Left lung (tissue), 10 donors: ENCODE results near the gene ROBO1. TPM values are rescaled to one million over a fixed set of nuclear protein-coding genes. Genes with fewer than 3 reads are reported as not detected.

Source experiments
- ATAC-seq: fragments of 200-7000 bp; cut with Tn5 transposase; one replicate; pipeline ENCODE4 v1.9.1; 2020; ENCODE audit warnings: moderate library complexity
- DNase-seq, 4 donors: peaks; one replicate each; pipeline ENCODE4 v3.0.0-alpha.2; 2013 to 2020
- H3K27ac ChIP-seq, 2 donors: fragments of 200-600 bp; sonication (generic) in 1 of 2; one replicate each; pipeline versions ENCODE4 v1.5.0 to v1.8.0; 2020 to 2021
- H3K27me3 ChIP-seq, 2 donors: fragments of 200-600 bp; sonication (generic) in 1 of 2; one replicate each; pipeline versions ENCODE4 v1.5.0 to v1.8.0; 2020 to 2021
- H3K36me3 ChIP-seq, 2 donors: fragments of 200-600 bp; sonication (generic) in 1 of 2; one replicate each; pipeline versions ENCODE4 v1.5.0 to v1.8.0; 2020 to 2021
- H3K4me1 ChIP-seq, 2 donors: fragments of 200-600 bp; one replicate each; pipeline ENCODE4 v1.8.0; 2021
- H3K4me3 ChIP-seq, 2 donors: fragments of 200-600 bp; sonication (generic) in 1 of 2; one replicate each; pipeline versions ENCODE4 v1.5.0 to v1.8.0; 2020 to 2021; ENCODE audit warnings: mild to moderate bottlenecking in 1 of 2
- H3K9me3 ChIP-seq, 2 donors: fragments of 200-600 bp; sonication (generic) in 1 of 2; one replicate each; pipeline versions ENCODE4 v1.5.0 to v1.8.0; 2020 to 2021
- CTCF ChIP-seq, 2 donors: fragments of 200-600 bp; sonication (generic) in 1 of 2; IDR thresholded peaks; one replicate each; pipeline versions ENCODE4 v1.5.0 to v1.8.0; 2021; ENCODE audit warnings: antibody characterized with exemption in 2 of 2
- intact Hi-C, 2 donors: fragments of 100-400 bp; cut with DNase I; formaldehyde crosslinking; loops; one replicate each; pipeline versions ENCODE4 v1.11.2 to v1.14.2; 2022
- polyA plus RNA-seq, 6 donors: library from polyadenylated mRNA; unstranded; fragments of 120-200 nt; gene quantifications; one replicate each; pipeline ENCODE4 v1.2.1, GENCODE V29; 2013; ENCODE audit not compliant: insufficient read length in 6 of 6
- total RNA-seq, 2 donors: library from RNA; stranded (reverse); fragmentation: NEBNext Ultra II Directional; extraction: Animal tissue kit (Norgen Biotek cat#: 25700); gene quantifications; one replicate each; pipeline ENCODE4 v1.2.1, GENCODE V29; 2021
- donor health status: DM: no; HTN: yes; CAD: no.
- donor health status: DM: no; HTN: no; CAD: no.

ROBO1 gene
- total and polyA plus RNA-seq, 8 donors, result 20.3 to 134 (median 102) TPM

DNA sequence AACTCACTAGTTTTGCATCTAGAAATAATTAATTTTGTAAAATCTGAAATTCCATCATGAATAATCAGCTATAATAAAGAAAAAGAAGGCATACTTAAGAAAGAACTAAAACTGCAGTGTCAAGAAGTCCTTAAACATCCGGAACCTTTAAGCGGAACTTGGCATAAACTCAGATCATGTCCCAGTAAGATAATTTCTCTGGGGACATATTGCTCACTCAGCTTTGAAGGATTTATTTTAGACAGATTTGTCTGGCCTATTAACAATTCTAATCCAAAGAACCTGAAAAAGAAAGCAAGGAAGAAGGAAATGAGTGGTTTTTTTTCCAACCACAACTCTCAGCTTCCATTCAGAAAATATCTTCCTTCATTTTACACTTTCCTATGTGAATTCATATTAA lies 850.3 kb downstream of the ROBO1 start:
- no peaks in the 10 kb centered on the region for H3K36me3 ChIP-seq
- DNase-seq (no peak), ATAC-seq (no peak)
- no peak overlapping the region for H3K4me3 ChIP-seq
- no peak overlapping the region for H3K27ac ChIP-seq
- no peak for TF ChIP-seq CTCF (IDR thresholded peaks at IDR 0.05)
- no peaks in the 10 kb centered on the region for H3K9me3 ChIP-seq
- H3K4me1 ChIP-seq, result no peaks in the 10 kb centered on the region
- intact Hi-C loops, result no loop called here
- no peaks in the 10 kb centered on the region for H3K27me3 ChIP-seq

- Histone ChIP-seq H3K9me3 (no peaks in the 10 kb centered on the region), H3K4me3 (no peak overlapping the region), H3K27me3 (no peaks in the 10 kb centered on the region), H3K36me3 (no peaks in the 10 kb centered on the region), H3K27ac (no peak overlapping the region), H3K4me1 (no peaks in the 10 kb centered on the region)
- ATAC-seq (no peak), DNase-seq (no peak)
- no peak for TF ChIP-seq CTCF (IDR thresholded peaks at IDR 0.05)
- intact Hi-C loops, result no loop called here
Measured at GRCh38 chr3:78913711-78914110, 854.1 kb downstream of the ROBO1 start.

GRCh38 chr3:78912687-78913086 lies 855.1 kb downstream of the ROBO1 start:
- Histone ChIP-seq H3K9me3 (no peaks in the 10 kb centered on the region), H3K27me3 (no peaks in the 10 kb centered on the region), H3K27ac (no peak overlapping the region), H3K4me3 (no peak overlapping the region), H3K4me1 (no peaks in the 10 kb centered on the region), H3K36me3 (no peaks in the 10 kb centered on the region)
- DNase-seq, result no peak
- no peak for TF ChIP-seq CTCF (IDR thresholded peaks at IDR 0.05)
- ATAC-seq, result no peak
- intact Hi-C loops, result no loop called here

DNA sequence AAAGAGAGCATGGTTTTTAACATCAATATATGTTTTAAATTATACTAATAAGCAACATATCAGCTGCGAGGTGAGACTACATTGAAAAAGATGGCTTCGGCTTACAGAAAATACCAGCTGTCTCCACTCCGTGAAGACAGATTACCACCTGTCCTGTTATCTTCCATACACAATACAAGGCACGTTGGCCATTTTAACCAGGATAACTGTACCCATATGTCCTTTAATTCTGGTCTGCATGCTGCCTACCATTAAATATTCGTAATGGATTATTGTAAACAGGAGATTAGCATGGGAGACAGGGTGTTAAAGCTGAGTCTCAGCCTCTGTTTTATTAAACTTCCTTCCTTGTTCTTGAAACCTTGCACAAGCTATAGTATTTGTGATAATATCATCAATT lies 855.5 kb downstream of the ROBO1 start:
- DNase-seq (no peak), ATAC-seq (no peak)
- no peaks in the 10 kb centered on the region for H3K36me3 ChIP-seq
- intact Hi-C loops, result no loop called here
- H3K27ac ChIP-seq, result no peak overlapping the region
- H3K9me3 ChIP-seq, result no peaks in the 10 kb centered on the region
- H3K4me1 ChIP-seq, result no peaks in the 10 kb centered on the region
- no peak overlapping the region for H3K4me3 ChIP-seq
- no peaks in the 10 kb centered on the region for H3K27me3 ChIP-seq
- TF ChIP-seq CTCF (IDR thresholded peaks at IDR 0.05), result no peak

DNA sequence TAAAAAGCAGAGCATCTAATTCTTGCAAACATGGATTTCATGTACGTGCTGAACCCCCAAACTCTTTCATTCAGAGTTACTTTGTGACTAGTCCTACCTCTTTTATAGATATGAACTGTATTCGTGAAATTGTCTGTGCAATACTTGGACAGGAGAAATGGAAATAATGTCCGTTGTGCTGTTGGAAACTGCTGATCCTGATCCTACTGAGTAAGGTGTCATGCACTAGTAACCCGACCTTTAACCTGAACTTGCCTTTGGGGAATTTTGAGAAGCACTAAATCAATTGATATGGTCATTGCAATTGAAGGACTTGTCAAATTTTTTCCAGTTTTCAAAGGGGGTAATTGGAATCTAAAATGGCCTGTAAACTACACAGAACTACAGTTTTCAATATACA lies 856.4 kb downstream of the ROBO1 start:
- Histone ChIP-seq H3K36me3 (no peaks in the 10 kb centered on the region), H3K4me1 (no peaks in the 10 kb centered on the region), H3K9me3 (no peaks in the 10 kb centered on the region), H3K27me3 (no peaks in the 10 kb centered on the region), H3K27ac (no peak overlapping the region), H3K4me3 (no peak overlapping the region)
- no peak for TF ChIP-seq CTCF (IDR thresholded peaks at IDR 0.05)
- no peak for DNase-seq
- intact Hi-C loops, result no loop called here
- no peak for ATAC-seq
